GM12873 (cell line): ENCODE data around the gene GPR142.

ENCODE experiments used
- CTCF ChIP-seq: IDR thresholded peaks from 2 replicates; pipeline ENCODE4 v1.5.1; 2012; ENCODE audit warnings: low read depth, mild to moderate bottlenecking, moderate library complexity, low read length, control low read depth; ENCODE audit not compliant: insufficient read depth; ENCODE audit errors: missing control alignments

The GPR142 gene

GRCh38 chr17:74329378-74329777 is 37.9 kb upstream of the GPR142 start:
- TF ChIP-seq CTCF = no peak

- TF ChIP-seq CTCF = no peak
These were observed 36.9 kb upstream of the GPR142 start for GRCh38 chr17:74330446-74330845.

- TF ChIP-seq CTCF = no peak
These were observed 35.2 kb upstream of the GPR142 start for GRCh38 chr17:74332017-74332650.

DNA sequence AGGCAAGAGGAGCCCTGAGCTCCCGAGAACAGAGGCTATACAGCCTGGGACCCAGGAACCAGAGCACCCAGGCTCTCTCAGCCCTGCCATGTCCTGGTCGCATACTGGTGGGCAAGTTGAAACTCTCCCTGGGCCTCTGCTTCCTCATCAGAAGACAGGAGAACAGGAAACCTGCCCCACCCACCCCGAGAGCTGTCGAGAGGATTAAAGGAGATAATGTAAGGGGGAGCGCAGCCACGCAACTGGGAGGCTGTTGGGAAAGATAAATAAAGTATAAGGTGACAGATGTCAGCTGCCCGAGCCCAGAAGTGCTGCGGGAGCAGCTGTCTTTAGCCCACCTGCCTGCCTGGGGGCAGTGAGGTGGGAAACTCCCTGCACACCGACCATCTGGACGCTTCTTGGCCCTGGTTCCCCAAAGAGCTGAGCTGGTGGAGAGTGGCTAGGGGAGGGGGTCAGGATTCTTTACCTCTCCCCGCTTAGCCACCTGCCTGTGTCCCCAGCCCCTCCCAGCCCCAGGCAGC is 34.5 kb upstream of the GPR142 start:
- no peak for TF ChIP-seq CTCF

DNA sequence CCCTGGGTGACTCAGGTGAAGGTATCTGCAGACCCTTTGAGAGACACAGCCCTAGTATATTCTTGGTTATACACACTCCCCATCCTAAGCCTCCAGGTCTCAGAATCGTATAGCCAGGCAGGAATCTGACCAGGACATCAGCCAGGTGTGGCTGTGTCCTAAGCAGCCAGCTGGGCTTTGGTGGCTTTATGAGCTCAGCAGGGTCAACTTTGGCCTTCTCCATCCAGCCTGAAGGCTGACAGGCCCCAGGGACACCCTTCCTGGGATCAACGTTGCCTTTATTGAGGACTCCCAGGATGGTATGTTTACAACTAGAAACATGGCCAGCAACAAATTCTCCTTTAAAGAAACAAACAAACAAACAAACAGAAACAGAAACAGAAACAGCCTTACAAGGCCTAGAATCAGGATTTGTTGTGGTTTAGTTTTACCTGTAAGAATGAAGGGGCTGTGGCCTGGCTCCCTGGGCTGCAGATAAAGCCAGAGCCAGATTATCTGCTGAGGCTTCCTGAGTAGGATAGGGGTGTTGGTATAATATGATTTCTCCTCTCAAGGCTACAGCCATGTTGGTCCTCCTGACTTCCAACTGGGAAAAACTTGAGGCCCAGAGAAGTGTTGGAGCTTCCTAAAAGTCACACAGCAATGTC is 32.8 kb upstream of the GPR142 start:
- TF ChIP-seq CTCF = no peak

DNA sequence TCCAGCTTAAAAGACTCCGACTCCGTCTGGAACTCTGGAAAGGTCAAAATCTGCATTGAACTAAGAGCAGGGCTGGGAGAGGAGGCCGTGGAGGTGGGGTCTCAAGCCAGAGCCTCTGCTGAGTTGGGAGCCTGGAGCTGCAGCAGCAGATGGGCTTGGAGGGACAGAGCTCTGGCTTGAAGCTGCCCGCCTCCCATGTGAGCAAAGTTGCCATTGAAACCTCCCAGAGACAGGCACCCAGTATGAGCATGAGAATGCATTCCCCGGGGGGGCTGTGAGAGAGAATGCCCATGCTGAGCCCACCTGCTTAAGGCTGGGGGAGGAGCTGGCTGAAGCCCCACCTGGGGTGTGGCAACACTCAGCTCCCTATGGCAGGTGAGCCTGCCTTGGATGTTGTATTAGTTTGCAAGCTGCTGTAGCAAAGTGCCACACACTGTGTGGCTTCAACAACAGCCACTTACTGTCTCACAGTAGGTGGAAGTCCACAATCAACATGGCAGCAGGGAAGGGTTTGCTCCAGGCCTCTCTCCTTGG is 31.7 kb upstream of the GPR142 start:
- TF ChIP-seq CTCF = no peak

- TF ChIP-seq CTCF = no peak
These were observed 31.0 kb upstream of the GPR142 start for GRCh38 chr17:74336307-74336706.
